IMR-90 (cell line): Measurements from ENCODE around the gene NUDCD2. TPM values are rescaled to one million over a fixed set of nuclear protein-coding genes. Genes with fewer than 3 reads are reported as not detected.
A peak's percentile ranks its signal among the peaks of the same experiment; 100 is the strongest.

Experiments
- ATAC-seq: fragments of 200-7000 bp; cut with Tn5 transposase; 2 replicates; pipeline ENCODE4 v1.9.1; 2020; ENCODE audit warnings: low read depth, mild to moderate bottlenecking, moderate library complexity
- BruUV-seq: library from RNA; stranded (reverse); fragments of 400-500 nt; replicated peaks from 2 replicates; lab custom pipeline; 2021; lab: Mats Ljungman, UMichigan
- CTCF ChIA-PET: fragments of 300-600 bp; formaldehyde crosslinking; extraction: SDS; loops from one replicate; lab custom pipeline; 2021; ENCODE audit warnings: antibody characterized with exemption; lab: Yijun Ruan, JAX
- POLR2A ChIA-PET: fragments of 300-600 bp; sonication (Branson Sonifier 250); formaldehyde crosslinking; loops from one replicate; lab custom pipeline; 2022; ENCODE audit warnings: antibody characterized with exemption; ENCODE audit not compliant: unreplicated experiment; lab: Charles Lee
- DNase-seq: peaks from one replicate; pipeline ENCODE4 v3.0.0; 2013
- H2AFZ ChIP-seq: replicated peaks from 2 replicates; pipeline ENCODE3; 2013; ENCODE audit warnings: low read length, mild to moderate bottlenecking; ENCODE audit not compliant: poor library complexity
- H2AK5ac ChIP-seq: 2 replicates; pipeline ENCODE4 v1.6.1; 2013; ENCODE audit warnings: low read depth, low read length, inconsistent platforms
- H2AK9ac ChIP-seq: replicated peaks from 2 replicates; pipeline ENCODE3; 2013; ENCODE audit warnings: mild to moderate bottlenecking, low read depth, low read length, moderate library complexity; ENCODE audit not compliant: poor library complexity
- H2BK120ac ChIP-seq: 2 replicates; pipeline ENCODE4 v1.6.1; 2013; ENCODE audit warnings: low read depth, low read length, inconsistent platforms
- H2BK15ac ChIP-seq: 3 replicates; pipeline ENCODE4 v1.6.1; 2013; ENCODE audit warnings: low read depth, low read length, inconsistent platforms
- H2BK20ac ChIP-seq: 2 replicates; pipeline ENCODE4 v1.6.1; 2013; ENCODE audit warnings: low read depth, mild to moderate bottlenecking, inconsistent platforms, low read length, moderate library complexity
- H2BK5ac ChIP-seq: 2 replicates; pipeline ENCODE4 v1.6.1; 2013; ENCODE audit warnings: mild to moderate bottlenecking, low read depth, low read length, inconsistent platforms; ENCODE audit not compliant: poor library complexity, severe bottlenecking
- H3K14ac ChIP-seq: replicated peaks from 2 replicates; pipeline ENCODE4 v1.6.1; 2013; ENCODE audit warnings: low read depth, low read length, inconsistent platforms
- H3K18ac ChIP-seq: 2 replicates; pipeline ENCODE4 v1.6.1; 2013; ENCODE audit warnings: low read depth, low read length, control low read depth
- H3K23ac ChIP-seq: 2 replicates; pipeline ENCODE4 v1.6.1; 2013; ENCODE audit warnings: low read depth, low read length, inconsistent platforms
- H3K27ac ChIP-seq: 2 replicates; pipeline ENCODE4 v1.5.1; 2013; ENCODE audit warnings: mild to moderate bottlenecking, control low read depth, low read length; ENCODE audit not compliant: insufficient read depth
- H3K27me3 ChIP-seq: 2 replicates; pipeline ENCODE4 v1.6.1; 2013; ENCODE audit warnings: low read length; ENCODE audit not compliant: control insufficient read depth, insufficient read depth
- H3K36me3 ChIP-seq: 2 replicates; pipeline ENCODE4 v1.6.1; 2013; ENCODE audit warnings: low read length, mixed read lengths; ENCODE audit not compliant: control insufficient read depth, insufficient read depth
- H3K4ac ChIP-seq: 2 replicates; pipeline ENCODE4 v1.6.1; 2013; ENCODE audit warnings: low read depth, low read length, inconsistent platforms
- H3K4me1 ChIP-seq: 2 replicates; pipeline ENCODE4 v1.6.1; 2013; ENCODE audit warnings: low read length, mixed read lengths; ENCODE audit not compliant: control insufficient read depth, insufficient read depth
- H3K4me2 ChIP-seq: 2 replicates; pipeline ENCODE4 v1.6.1; 2013; ENCODE audit warnings: low read depth, mild to moderate bottlenecking, control low read depth, low read length, moderate library complexity
- H3K4me3 ChIP-seq: 2 replicates; pipeline ENCODE4 v1.5.1; 2013; ENCODE audit warnings: low read depth, mild to moderate bottlenecking, control low read depth, low read length, moderate library complexity; ENCODE audit not compliant: insufficient read depth
- H3K56ac ChIP-seq: 2 replicates; pipeline ENCODE4 v1.6.1; 2013; ENCODE audit warnings: low read length, inconsistent platforms; ENCODE audit not compliant: insufficient read depth; ENCODE audit errors: extremely low read depth
- H3K79me1 ChIP-seq, 2 experiments: 2 replicates each; pipeline ENCODE4 v1.6.1; 2013; ENCODE audit warnings: low read length in 2 of 2, inconsistent platforms in 1 of 2, low read depth in 1 of 2
- H3K9ac ChIP-seq: 2 replicates; pipeline ENCODE4 v1.6.1; 2013; ENCODE audit warnings: low read depth, low read length, control low read depth
- H3K9me1 ChIP-seq: 2 replicates; pipeline ENCODE4 v1.6.1; 2013; ENCODE audit warnings: low read length, inconsistent platforms; ENCODE audit not compliant: insufficient read depth
- H3K9me3 ChIP-seq: 2 replicates; pipeline ENCODE4 v1.6.1; 2013; ENCODE audit warnings: low read length; ENCODE audit not compliant: control insufficient read depth, insufficient read depth
- H4K20me1 ChIP-seq: 2 replicates; pipeline ENCODE4 v1.6.1; 2013; ENCODE audit warnings: low read length, inconsistent platforms; ENCODE audit not compliant: insufficient read depth
- H4K5ac ChIP-seq: 2 replicates; pipeline ENCODE4 v1.6.1; 2013; ENCODE audit warnings: mild to moderate bottlenecking, low read depth, low read length, control low read depth
- H4K8ac ChIP-seq, 2 experiments: 2 replicates each; pipeline ENCODE4 v1.6.1; 2013; ENCODE audit warnings: low read depth in 2 of 2, low read length in 2 of 2, control low read depth in 1 of 2, inconsistent platforms in 1 of 2
- H4K91ac ChIP-seq: 2 replicates; pipeline ENCODE4 v1.6.1; 2013; ENCODE audit warnings: low read depth, low read length, inconsistent platforms; ENCODE audit not compliant: insufficient read depth
- MAFK ChIP-seq: IDR thresholded peaks from 2 replicates; pipeline ENCODE4 v1.6.1; 2012; ENCODE audit warnings: low read depth, low read length, improper control_type of control experiment
- RAD21 ChIP-seq: IDR thresholded peaks from 2 replicates; pipeline ENCODE4 v1.6.1; 2012; ENCODE audit warnings: low read length, improper control_type of control experiment
- SMC3 ChIP-seq: fragments of 150-350 bp; IDR thresholded peaks from 2 replicates; pipeline ENCODE4 v1.6.1; 2016; ENCODE audit warnings: low read depth, mild to moderate bottlenecking, antibody characterized with exemption, low read length, moderate library complexity
- WGBS, 2 experiments: methylation state at CpG; one replicate each; pipeline versions ENCODE4 v1.1.5 to v1.1.7; 2013; ENCODE audit warnings: missing lambda C conversion rate in 2 of 2; ENCODE audit not compliant: insufficient read length in 1 of 2; ENCODE audit errors: extremely low coverage in 2 of 2; 5-methylcytosine and 5-hydroxymethylcytosine counted together
- dilution Hi-C: fragments of 300-500 bp; cut with HindIII; formaldehyde crosslinking; loops from one replicate; pipeline ENCODE4 v1.14.3; 2018; ENCODE audit warnings: low sequenced_read_pairs; ENCODE audit not compliant: unreplicated experiment
- in situ Hi-C: fragments of 300-500 bp; cut with MboI; formaldehyde crosslinking; loops from 3 replicates; pipeline ENCODE4 v1.14.3; 2019; ENCODE audit warnings: low sequenced_read_pairs, inconsistent platforms, mixed read lengths
- intact Hi-C: fragments of 100-400 bp; cut with micrococcal nuclease; formaldehyde crosslinking; loops from 2 replicates; pipeline ENCODE4 v1.10.0; 2022
- polyA plus RNA-seq, 3 experiments: library from polyadenylated mRNA; depleted of rRNA; stranded (reverse); fragments of >200 nt; gene quantifications; 2 replicates each; pipeline ENCODE4 v1.2.3, GENCODE V29; 2012; ENCODE audit warnings: low replicate concordance in 1 of 3
- total RNA-seq: library from RNA; depleted of rRNA; stranded (reverse); fragments of >200 nt; gene quantifications from 2 replicates; pipeline ENCODE4 v1.2.3, GENCODE V29; 2012
- TF ChIP-seq, protein P1 (sequence below): fragments of 150-350 bp; IDR thresholded peaks from 2 replicates; pipeline ENCODE4 v1.6.1; 2017; ENCODE audit warnings: mild to moderate bottlenecking, antibody characterized with exemption, low read length, low read depth
- TF ChIP-seq, protein P2 (sequence below): conservative IDR thresholded peaks from 2 replicates; pipeline ENCODE4 v1.5.1; 2012; ENCODE audit warnings: mild to moderate bottlenecking, low read depth, low read length, improper control_type of control experiment

Gene NUDCD2
- total and polyA plus RNA-seq, 2 of the 4 experiments (the other 2 are of a cell fraction), result 3.0 to 3.5 TPM

DNA sequence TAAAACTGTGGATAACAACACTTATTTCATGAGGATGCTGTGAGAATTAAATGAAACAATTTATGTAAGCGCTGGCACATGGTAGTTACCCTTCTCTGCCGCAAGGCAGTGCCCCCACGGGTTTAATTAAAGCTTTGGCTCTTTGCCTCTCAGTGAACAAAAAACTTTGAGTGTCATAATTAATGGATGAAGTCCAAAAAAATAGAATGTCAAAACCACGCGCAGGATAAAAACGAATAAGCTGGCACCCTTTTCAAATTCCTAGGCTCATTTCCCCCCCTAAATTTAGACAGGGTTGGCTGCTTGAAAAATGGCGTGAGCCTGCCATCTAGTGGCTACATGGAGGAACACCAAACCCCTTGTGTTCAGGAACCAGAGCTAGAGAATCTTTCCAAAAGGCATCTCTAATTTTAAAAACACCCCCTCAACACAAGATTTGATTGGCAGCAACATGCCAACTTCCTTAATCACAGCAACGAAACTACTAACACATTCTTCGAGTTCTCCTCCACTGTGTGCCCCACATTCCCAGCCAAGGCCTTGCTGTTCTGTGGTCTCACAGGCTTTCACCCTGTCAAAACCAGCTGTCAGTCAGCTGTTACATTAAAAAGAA, 51.5 kb downstream of the NUDCD2 start:
- TF ChIP-seq, protein P1, sequence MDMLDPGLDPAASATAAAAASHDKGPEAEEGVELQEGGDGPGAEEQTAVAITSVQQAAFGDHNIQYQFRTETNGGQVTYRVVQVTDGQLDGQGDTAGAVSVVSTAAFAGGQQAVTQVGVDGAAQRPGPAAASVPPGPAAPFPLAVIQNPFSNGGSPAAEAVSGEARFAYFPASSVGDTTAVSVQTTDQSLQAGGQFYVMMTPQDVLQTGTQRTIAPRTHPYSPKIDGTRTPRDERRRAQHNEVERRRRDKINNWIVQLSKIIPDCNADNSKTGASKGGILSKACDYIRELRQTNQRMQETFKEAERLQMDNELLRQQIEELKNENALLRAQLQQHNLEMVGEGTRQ, result no peak
- TF ChIP-seq SMC3 (peak; percentile 57), RAD21 (peak; percentile 82), MAFK (no peak)
- TF ChIP-seq, protein P2, sequence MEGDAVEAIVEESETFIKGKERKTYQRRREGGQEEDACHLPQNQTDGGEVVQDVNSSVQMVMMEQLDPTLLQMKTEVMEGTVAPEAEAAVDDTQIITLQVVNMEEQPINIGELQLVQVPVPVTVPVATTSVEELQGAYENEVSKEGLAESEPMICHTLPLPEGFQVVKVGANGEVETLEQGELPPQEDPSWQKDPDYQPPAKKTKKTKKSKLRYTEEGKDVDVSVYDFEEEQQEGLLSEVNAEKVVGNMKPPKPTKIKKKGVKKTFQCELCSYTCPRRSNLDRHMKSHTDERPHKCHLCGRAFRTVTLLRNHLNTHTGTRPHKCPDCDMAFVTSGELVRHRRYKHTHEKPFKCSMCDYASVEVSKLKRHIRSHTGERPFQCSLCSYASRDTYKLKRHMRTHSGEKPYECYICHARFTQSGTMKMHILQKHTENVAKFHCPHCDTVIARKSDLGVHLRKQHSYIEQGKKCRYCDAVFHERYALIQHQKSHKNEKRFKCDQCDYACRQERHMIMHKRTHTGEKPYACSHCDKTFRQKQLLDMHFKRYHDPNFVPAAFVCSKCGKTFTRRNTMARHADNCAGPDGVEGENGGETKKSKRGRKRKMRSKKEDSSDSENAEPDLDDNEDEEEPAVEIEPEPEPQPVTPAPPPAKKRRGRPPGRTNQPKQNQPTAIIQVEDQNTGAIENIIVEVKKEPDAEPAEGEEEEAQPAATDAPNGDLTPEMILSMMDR, result peak; percentile 86
- no peak overlapping the region for H3K18ac ChIP-seq
- peak; percentile 53 for DNase-seq
- H3K4ac ChIP-seq, result no peak overlapping the region
- H4K20me1 ChIP-seq, result no peaks in the 10 kb centered on the region
- no peaks in the 10 kb centered on the region for H3K9me1 ChIP-seq
- no peaks in the 10 kb centered on the region for H3K79me1 ChIP-seq
- H3K27me3 ChIP-seq, result peaks cover 1% of the 10 kb centered on the region; the same call in 1 of the 2 replicates
- H4K8ac ChIP-seq, result no peak overlapping the region
- ChIA-PET POLR2A (interaction anchor here (0.5 kb wide), 1 partner anchor 1057 kb away, joined by 3 read pairs; no protein-coding TSS in a partner anchor), CTCF (interaction anchor here (0.6 to 1.4 kb wide), 11 partner anchors 8 to 144 kb away, joined by 3 to 6 read pairs (median 3); partner anchors contain the start of gene CCNG1)
- H4K91ac ChIP-seq, result no peak overlapping the region
- H2BK20ac ChIP-seq, result no peak overlapping the region
- H3K23ac ChIP-seq, result no peak overlapping the region
- peak; percentile 92 for ATAC-seq
- H3K9ac ChIP-seq, result no peak overlapping the region
- 20% methylated on average over 4 of the region's 9 CpGs; no CpG with 5 or more reads in 1 of the 2 experiments for WGBS, 2 experiments
- H2AK9ac ChIP-seq, result no peak overlapping the region
- no peak overlapping the region for H2BK15ac ChIP-seq
- no peak overlapping the region for H2BK5ac ChIP-seq
- H3K9me3 ChIP-seq, result no peaks in the 10 kb centered on the region
- dilution Hi-C loops (no loop called here), intact Hi-C loops (loop anchor here (1.0 kb wide), 1 partner anchor 1864 kb away; no protein-coding TSS in a partner anchor), in situ Hi-C loops (no loop called here)
- no peak overlapping the region for H4K5ac ChIP-seq
- H2AK5ac ChIP-seq, result no peak overlapping the region
- H2BK120ac ChIP-seq, result no peak overlapping the region
- no peak overlapping the region for H3K4me2 ChIP-seq
- H3K36me3 ChIP-seq, result no peaks in the 10 kb centered on the region
- H3K27ac ChIP-seq, result no peak overlapping the region
- no peak overlapping the region for H3K56ac ChIP-seq
- no peak overlapping the region for H3K4me3 ChIP-seq
- H3K4me1 ChIP-seq, result no peaks in the 10 kb centered on the region
- peak overlapping the region; percentile 56 for H2AFZ ChIP-seq
- no TSS peak for BruUV-seq
- no peak overlapping the region for H3K14ac ChIP-seq
